HG02840 (cell line): ENCODE results near the gene SLIT3.

Experiments
- ATAC-seq: cut with Tn5 transposase; IDR thresholded peaks from one replicate; pipeline ENCODE4 v1.9.1; 2021; ENCODE audit warnings: mild to moderate bottlenecking, moderate library complexity, moderate number of reproducible peaks; ENCODE audit not compliant: unreplicated experiment, low FRiP score

SLIT3 gene

GRCh38 chr5:169181814-169182213 lies 119.1 kb downstream of the SLIT3 start:
- ATAC-seq, result no peak

GRCh38 chr5:169178754-169179153 lies 122.2 kb downstream of the SLIT3 start:
- no peak for ATAC-seq

- no peak for ATAC-seq
Measured at GRCh38 chr5:169178274-169178673, 122.7 kb downstream of the SLIT3 start.

- no peak for ATAC-seq
Measured at GRCh38 chr5:169176709-169177694, 123.9 kb downstream of the SLIT3 start.

- ATAC-seq, result no peak
Measured at GRCh38 chr5:169175733-169176132, 125.2 kb downstream of the SLIT3 start.

- ATAC-seq, result no peak
Measured at GRCh38 chr5:169174923-169175322, 126.0 kb downstream of the SLIT3 start.

GRCh38 chr5:169173372-169173771 lies 127.6 kb downstream of the SLIT3 start:
- ATAC-seq, result no peak

GRCh38 chr5:169171515-169171914 lies 129.4 kb downstream of the SLIT3 start:
- no peak for ATAC-seq

- no peak for ATAC-seq
Measured at GRCh38 chr5:169169783-169170182, 131.2 kb downstream of the SLIT3 start.

GRCh38 chr5:169168280-169168679 lies 132.7 kb downstream of the SLIT3 start:
- ATAC-seq, result no peak

GRCh38 chr5:169166078-169166477 lies 134.9 kb downstream of the SLIT3 start:
- no peak for ATAC-seq

- ATAC-seq, result no peak
Measured at GRCh38 chr5:169165052-169165451, 135.9 kb downstream of the SLIT3 start.

GRCh38 chr5:169164481-169164925 lies 136.4 kb downstream of the SLIT3 start:
- ATAC-seq, result no peak

- no peak for ATAC-seq
Measured at GRCh38 chr5:169162407-169162806, 138.5 kb downstream of the SLIT3 start.

GRCh38 chr5:169161022-169161680 lies 139.8 kb downstream of the SLIT3 start:
- no peak for ATAC-seq

- no peak for ATAC-seq
Measured at GRCh38 chr5:169160405-169160901, 140.5 kb downstream of the SLIT3 start.

- no peak for ATAC-seq
Measured at GRCh38 chr5:169158764-169159163, 142.2 kb downstream of the SLIT3 start.

GRCh38 chr5:169157064-169157463 lies 143.9 kb downstream of the SLIT3 start:
- no peak for ATAC-seq

- ATAC-seq, result no peak
Measured at GRCh38 chr5:169154679-169155078, 146.3 kb downstream of the SLIT3 start.

GRCh38 chr5:169153405-169153804 lies 147.5 kb downstream of the SLIT3 start:
- no peak for ATAC-seq

- no peak for ATAC-seq
Measured at GRCh38 chr5:169152946-169153345, 148.0 kb downstream of the SLIT3 start.
